Measurements from ENCODE around the gene HS3ST1.

Gene HS3ST1

GRCh38 chr4:11428231-11428898, at the start of gene HS3ST1:
TSS of gene HS3ST1 (minus strand) at chr4:11428894. CDS start at chr4:11400005, 28,889 bp downstream.
- TF ChIP-seq CTCF (IDR thresholded peaks at IDR 0.05; ENCODE audit: control insufficient read depth, extremely low read depth, insufficient read depth): no peak
- no peak for DNase-seq (ENCODE audit: low read depth)
- H3K4me3 ChIP-seq (ENCODE audit: low read depth, low read length): peak within 1 kb of the TSS; percentile 72

GRCh38 chr4:11475871-11476270, 47.2 kb upstream of the HS3ST1 start:
- DNase-seq (ENCODE audit: low read depth): no peak
- TF ChIP-seq CTCF (IDR thresholded peaks at IDR 0.05; ENCODE audit: control insufficient read depth, extremely low read depth, insufficient read depth): no peak
- H3K4me3 ChIP-seq (ENCODE audit: low read depth, low read length): no peak overlapping the region

GRCh38 chr4:11474146-11474545, 45.5 kb upstream of the HS3ST1 start:
- no peak for TF ChIP-seq CTCF (IDR thresholded peaks at IDR 0.05; ENCODE audit: control insufficient read depth, extremely low read depth, insufficient read depth)
- no peak overlapping the region for H3K4me3 ChIP-seq (ENCODE audit: low read depth, low read length)
- no peak for DNase-seq (ENCODE audit: low read depth)

- H3K4me3 ChIP-seq (ENCODE audit: low read depth, low read length): no peak overlapping the region
- DNase-seq (ENCODE audit: low read depth): no peak
- TF ChIP-seq CTCF (IDR thresholded peaks at IDR 0.05; ENCODE audit: control insufficient read depth, extremely low read depth, insufficient read depth): no peak
Measured at GRCh38 chr4:11472535-11472934, 43.8 kb upstream of the HS3ST1 start.

- no peak for TF ChIP-seq CTCF (IDR thresholded peaks at IDR 0.05; ENCODE audit: control insufficient read depth, extremely low read depth, insufficient read depth)
- no peak for DNase-seq (ENCODE audit: low read depth)
- no peak overlapping the region for H3K4me3 ChIP-seq (ENCODE audit: low read depth, low read length)
Measured at GRCh38 chr4:11471618-11472017, 42.9 kb upstream of the HS3ST1 start.

- DNase-seq (ENCODE audit: low read depth): no peak
- TF ChIP-seq CTCF (IDR thresholded peaks at IDR 0.05; ENCODE audit: control insufficient read depth, extremely low read depth, insufficient read depth): no peak
Measured at GRCh38 chr4:11471046-11471441, 42.4 kb upstream of the HS3ST1 start.

GRCh38 chr4:11470438-11471045, 41.8 kb upstream of the HS3ST1 start:
- no peak for TF ChIP-seq CTCF (IDR thresholded peaks at IDR 0.05; ENCODE audit: control insufficient read depth, extremely low read depth, insufficient read depth)
- no peak overlapping the region for H3K4me3 ChIP-seq (ENCODE audit: low read depth, low read length)
- no peak for DNase-seq (ENCODE audit: low read depth)

More at GRCh38 chr4:11471046-11471441, 42.4 kb upstream of the HS3ST1 start:
- H3K4me3 ChIP-seq (ENCODE audit: low read depth, low read length): no peak overlapping the region
